ENCODE data around the gene TCF7L1.

DNA sequence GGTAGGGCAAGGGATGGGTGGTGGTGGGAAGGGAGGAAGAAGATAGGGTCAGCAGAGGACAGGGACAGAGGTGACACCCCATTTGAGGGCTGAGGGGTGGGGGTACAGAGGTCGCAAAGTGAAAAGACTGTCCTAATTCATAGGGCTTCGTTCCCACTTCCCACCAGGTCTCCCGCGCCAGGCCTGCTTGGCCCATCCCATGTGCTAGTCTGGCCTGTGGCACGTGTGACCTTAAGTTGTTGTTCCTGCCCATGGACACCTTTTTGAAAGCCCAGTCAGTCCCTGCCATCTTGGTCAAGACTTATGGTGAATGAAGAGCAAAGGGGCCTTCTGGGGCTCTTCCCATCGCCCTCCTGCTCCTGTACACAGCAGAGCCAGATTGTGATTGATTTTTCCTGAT is 148.4 kb downstream of the TCF7L1 start:
- TF ChIP-seq CTCF (IDR thresholded peaks at IDR 0.05) (no peak), POLR2A (IDR thresholded peaks at IDR 0.05) (no peak)

All from uterus (tissue), 2 donors.